SHP77 (cell line): ENCODE data around the gene NR6A1.

Experiments used
- DNase-seq, 2 experiments: peaks; one replicate each; lab custom pipeline; 2025; lab: John Stamatoyannopoulos, UW

NR6A1 gene

GRCh38 chr9:124658165-124659017 is 112.7 kb downstream of the NR6A1 start:
- peak; percentile 97 to 98 for DNase-seq

DNA sequence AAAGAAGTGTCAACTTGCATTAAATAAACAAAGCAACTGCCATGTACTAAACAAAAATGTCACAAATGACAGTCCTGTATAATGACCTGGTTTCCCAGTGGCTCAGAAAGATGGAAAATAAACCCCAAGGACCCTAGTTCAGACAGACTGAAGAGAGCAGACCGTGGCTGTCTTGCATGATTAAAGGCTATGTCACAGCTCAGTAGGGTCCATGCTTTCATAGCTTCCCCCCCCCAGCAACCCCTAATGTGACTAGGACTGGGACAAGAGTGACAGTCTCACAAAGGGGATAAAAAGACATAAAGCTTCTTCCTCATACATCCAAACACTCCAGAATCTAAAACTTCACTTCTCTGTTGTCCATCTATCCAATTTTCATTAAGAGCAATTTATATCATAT is 113.6 kb downstream of the NR6A1 start:
- no peak for DNase-seq

- no peak for DNase-seq
Measured at GRCh38 chr9:124654431-124654830, 116.7 kb downstream of the NR6A1 start.

DNA sequence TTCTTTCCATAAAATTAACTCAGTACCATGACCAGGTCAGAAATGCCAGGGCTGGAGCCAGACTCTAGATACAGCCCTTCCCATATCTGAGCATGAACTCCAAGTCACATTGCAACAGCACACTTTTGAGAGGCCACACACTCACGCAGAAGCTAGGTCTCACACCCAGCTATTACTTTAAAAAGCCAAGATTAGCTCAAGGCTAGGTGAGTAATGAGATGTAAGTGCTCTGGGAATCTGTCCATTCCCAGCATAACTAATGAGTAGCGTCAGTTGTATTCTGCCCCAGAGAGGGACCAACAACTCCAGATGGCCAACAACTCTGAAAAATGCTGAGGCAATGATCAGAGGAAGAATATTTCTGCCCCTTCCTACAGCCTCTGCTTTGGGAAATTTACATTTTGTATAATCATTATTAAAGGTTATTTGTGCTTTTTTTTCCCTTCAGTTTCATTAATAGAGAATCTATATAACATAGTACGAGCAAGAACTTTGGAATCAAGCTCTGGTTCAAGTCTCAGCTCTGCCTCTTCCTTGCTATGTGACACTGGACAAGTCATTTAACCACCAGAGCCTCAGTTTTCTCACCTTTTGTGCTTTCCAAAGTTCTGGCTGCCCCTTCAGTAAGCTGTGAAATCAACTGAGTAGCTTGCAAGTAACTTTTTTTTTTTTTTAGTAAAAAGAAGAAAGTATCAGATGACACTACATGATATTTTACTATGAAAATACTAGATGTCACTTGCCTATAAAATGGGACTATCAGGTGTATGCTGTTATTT is 118.3 kb downstream of the NR6A1 start:
- DNase-seq = no peak

DNA sequence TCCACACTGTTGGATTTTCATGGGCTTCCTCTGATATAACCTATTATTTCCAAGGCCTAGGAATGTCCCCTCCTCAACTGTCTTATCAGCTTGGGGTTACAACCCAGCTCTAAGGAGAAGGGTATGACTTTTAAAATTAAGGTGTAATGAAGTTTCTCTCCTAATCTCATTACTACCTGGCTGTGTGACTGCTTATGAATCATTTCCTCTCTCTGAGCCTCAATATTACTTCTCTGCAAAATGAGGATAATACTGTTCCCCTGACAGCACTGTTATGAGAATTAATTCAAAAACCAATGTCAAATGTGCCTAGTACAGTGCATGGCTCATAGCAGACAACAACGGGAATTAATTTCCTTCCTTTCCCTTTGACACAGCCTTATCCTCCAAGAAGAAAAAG is 118.9 kb downstream of the NR6A1 start:
- DNase-seq = no peak

DNA sequence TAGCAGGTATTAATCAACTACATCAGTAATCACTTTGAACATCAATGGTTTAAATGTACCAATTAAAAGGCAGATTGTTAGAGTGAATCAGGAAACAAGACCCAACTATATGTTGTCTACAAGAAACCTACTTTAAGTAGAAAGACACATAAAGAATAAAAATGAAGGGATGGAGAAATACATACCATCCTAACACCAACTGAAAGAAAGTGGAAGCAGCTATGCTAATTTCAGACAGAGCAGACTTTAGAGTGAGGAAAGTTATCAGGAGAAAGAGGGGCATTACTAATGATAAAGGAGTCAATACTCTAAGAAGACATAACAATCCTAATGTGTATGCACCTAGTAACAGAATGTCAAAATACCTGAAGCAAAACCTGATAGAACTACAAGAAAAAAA is 125.8 kb downstream of the NR6A1 start:
- DNase-seq = no peak

DNA sequence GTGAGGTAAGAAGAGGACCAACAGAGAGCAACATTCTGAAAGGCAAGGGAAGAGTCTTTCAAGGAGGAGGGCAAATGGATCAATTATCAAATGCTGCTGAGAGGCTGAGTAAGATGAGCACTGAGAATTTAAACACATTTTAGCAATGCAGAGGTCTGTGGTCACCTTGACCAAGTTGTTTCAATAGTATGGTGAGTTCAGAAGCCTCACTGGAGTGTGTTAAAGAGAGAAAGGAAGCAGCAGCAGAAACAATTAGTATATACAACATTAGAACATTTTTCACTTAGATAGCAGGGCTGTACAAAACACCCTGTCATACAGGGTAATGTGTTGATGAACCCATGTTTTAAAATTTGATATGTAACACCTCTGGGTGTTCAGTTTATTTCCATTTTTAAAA is 131.5 kb downstream of the NR6A1 start:
- no peak for DNase-seq

DNA sequence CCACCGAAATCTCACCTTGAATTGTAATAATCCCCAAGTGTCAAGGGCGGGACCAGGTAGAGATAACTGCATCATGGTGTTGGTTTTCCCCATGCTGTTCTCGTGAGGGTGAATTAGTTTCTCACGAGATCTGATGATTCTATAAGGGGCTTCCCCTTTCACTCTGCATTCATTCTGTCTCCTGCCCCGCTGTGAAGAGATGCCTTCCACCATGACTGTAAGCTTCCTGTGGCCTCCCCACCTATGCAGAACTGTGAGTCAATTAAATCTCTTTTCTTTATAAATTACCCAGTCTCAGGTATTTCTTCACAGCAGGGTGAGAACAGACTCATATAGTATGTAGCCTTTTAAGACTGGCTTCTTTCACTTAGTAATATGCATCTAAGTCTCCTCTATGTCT is 135.8 kb downstream of the NR6A1 start:
- DNase-seq = no peak

DNA sequence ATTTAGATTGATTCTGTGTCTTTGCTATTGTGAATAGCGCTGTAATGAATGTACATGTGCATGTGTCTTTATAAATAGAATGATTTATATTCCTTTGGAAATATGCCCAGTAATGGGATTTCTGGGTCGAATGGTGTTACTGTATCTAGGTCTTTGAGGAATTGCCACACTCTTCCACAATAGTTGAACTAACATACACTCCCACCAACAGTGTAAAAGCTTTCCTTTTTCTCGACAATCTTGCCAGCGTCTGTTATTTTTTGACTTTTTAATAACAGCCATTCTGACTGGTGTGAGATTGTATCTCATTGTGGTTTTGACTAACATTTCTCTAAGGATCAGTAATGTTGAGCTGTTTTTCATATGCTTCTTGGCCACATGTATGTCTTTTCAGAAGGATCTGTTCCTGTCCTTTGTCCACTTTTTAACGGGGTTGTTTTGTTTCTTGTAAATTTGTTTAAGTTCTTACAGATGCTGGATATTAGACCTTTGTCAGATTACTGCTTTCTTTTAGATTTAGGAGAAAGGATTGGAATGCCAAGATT is 139.0 kb downstream of the NR6A1 start:
- DNase-seq = no peak

- DNase-seq = no peak
Measured at GRCh38 chr9:124631326-124631725, 139.8 kb downstream of the NR6A1 start.

GRCh38 chr9:124629600-124629999 is 141.5 kb downstream of the NR6A1 start:
- no peak for DNase-seq

- DNase-seq = no peak
Measured at GRCh38 chr9:124628741-124629140, 142.4 kb downstream of the NR6A1 start.

DNA sequence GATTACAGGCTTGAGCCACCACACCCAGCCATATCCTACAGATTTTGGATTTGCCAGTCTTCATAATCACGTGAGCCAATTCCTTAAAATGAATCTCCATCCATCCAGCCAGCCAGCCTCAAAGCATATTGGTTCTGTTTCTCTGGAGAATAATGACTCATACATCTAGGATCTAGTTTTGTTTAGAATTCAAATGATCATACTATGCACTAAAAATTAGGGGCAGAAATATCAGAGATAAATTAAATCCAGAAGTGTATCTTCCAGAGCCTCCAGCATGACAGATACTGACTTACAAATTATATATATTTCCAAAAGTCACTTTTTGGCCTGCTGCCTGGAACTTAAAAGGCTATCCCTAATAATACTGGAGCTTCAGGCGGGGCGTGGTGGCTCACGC is 144.8 kb downstream of the NR6A1 start:
- DNase-seq = no peak

DNA sequence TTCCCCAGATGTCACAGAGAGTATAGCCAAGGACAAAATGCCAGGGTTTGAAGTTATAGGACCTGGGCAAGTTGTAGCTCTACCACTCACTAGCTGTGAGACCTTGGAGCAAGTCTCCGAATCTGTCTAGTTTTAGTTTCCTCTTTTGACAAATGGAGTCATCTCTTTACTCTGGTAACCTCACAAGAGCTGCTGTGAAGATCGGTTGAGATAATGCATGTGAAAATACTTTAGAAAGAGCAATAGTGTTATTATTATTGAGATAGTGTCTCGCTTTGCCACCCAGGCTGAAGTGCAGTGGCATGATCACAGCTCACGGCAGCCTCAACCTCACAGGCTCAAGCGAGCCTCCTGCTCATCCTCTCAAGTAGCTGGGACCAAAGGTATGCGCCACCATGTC is 146.0 kb downstream of the NR6A1 start:
- no peak for DNase-seq

- no peak for DNase-seq
Measured at GRCh38 chr9:124624735-124624992, 146.4 kb downstream of the NR6A1 start.

- no peak for DNase-seq
Measured at GRCh38 chr9:124623966-124624734, 147.0 kb downstream of the NR6A1 start.

DNA sequence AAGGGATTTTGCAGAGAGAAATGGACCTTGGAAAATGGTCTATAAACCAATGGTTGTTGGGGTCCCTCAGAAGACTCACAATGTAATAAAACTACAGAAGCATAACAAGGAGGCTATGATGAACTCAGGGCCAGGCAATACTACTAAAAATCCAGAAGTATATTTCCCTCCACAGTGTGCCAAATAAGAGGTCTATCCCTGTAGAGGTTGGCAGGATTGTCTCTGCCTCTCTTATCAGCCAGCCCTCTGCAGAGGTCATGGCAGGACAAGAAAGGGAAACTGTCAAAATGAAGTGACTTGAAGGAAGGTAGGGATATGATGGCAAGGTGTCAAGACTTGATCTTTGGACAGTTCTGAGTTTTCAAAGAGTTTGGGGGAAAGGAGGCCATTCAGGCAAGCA is 148.2 kb downstream of the NR6A1 start:
- DNase-seq = no peak

- DNase-seq = no peak
Measured at GRCh38 chr9:124621371-124622328, 149.5 kb downstream of the NR6A1 start.

- no peak for DNase-seq
Measured at GRCh38 chr9:124618476-124618875, 152.6 kb downstream of the NR6A1 start.

GRCh38 chr9:124617477-124618141 is 153.5 kb downstream of the NR6A1 start:
- DNase-seq = peak; percentile 47 to 58

- no peak for DNase-seq
Measured at GRCh38 chr9:124616961-124617360, 154.2 kb downstream of the NR6A1 start.
